ENCODE measurements around the gene ELK4. TPM values are rescaled to one million over a fixed set of nuclear protein-coding genes. Genes with fewer than 3 reads are reported as not detected.

The ELK4 gene
- total RNA-seq, 1 experiment from 2014 or later: 31.2 TPM

GRCh38 chr1:205631010-205631767, 622 bp downstream of the ELK4 start:
- H3K4me1 Mint-ChIP-seq: peaks cover 18 to 21% of the 10 kb centered on the region in 2 experiments
- WGBS (ENCODE audit: extremely low coverage, insufficient read length, low lambda C conversion rate): no CpG with 5 or more reads among the region's 81 CpGs

More at GRCh38 chr1:205631010-205631767, 622 bp downstream of the ELK4 start:
- no peak overlapping the region for H4K8ac ChIP-seq (replicated peaks; ENCODE audit: insufficient read length, low read depth, low read length)
- H3K9me3 Mint-ChIP-seq: no peaks in the 10 kb centered on the region; a peak in 1 of 5 replicates
- no peak overlapping the region for H3T11ph ChIP-seq (ENCODE audit: low read length)
- peak overlapping the region; percentile 77 for H3K27ac ChIP-seq (ENCODE audit: insufficient read length, low read depth, low read length)
- no peak overlapping the region for H4K91ac ChIP-seq (ENCODE audit: insufficient read length, low read depth, low read length)
- H2AFZ ChIP-seq (ENCODE audit: low read length): no peak overlapping the region
- peak overlapping the region; percentile 95 to 97 for H3K4me3 Mint-ChIP-seq
- H2BK15ac ChIP-seq (ENCODE audit: low read depth, low read length): no peak overlapping the region
- H3K36me3 Mint-ChIP-seq (ENCODE audit: insufficient read depth in 1 of 3, low read depth in 3 of 3): peaks cover 1 to 9% (median 4%) of the 10 kb centered on the region in 3 experiments; a peak in 4 of 7 replicates
- H2BK20ac ChIP-seq (ENCODE audit: low read depth, low read length, poor library complexity, severe bottlenecking): no peak overlapping the region
- H2BK12ac ChIP-seq (ENCODE audit: insufficient read length, low read depth, low read length): no peak overlapping the region
- no peaks in the 10 kb centered on the region for H3K79me1 ChIP-seq (ENCODE audit: insufficient read depth, low read depth, low read length, poor library complexity, severe bottlenecking)
- no peak overlapping the region for H2BK120ac ChIP-seq (ENCODE audit: low read depth, low read length, poor library complexity, severe bottlenecking)
- no peak overlapping the region for H3K56ac ChIP-seq (ENCODE audit: insufficient read length, low read depth, low read length)
- H2AK5ac ChIP-seq (ENCODE audit: insufficient read length, low read length): no peak overlapping the region
- no peaks in the 10 kb centered on the region for H4K20me1 ChIP-seq (ENCODE audit: control insufficient read depth, insufficient read depth, insufficient read length)
- peaks cover 8% of the 10 kb centered on the region for H3K23me2 ChIP-seq (ENCODE audit: insufficient read length, low read depth, low read length, poor library complexity, severe bottlenecking)
- no peak overlapping the region for H2BK5ac ChIP-seq (ENCODE audit: insufficient read length, low read length)
- peak overlapping the region; percentile 99 to 100 (median 100) for H3K27ac Mint-ChIP-seq
- peak overlapping the region; percentile 87 for H3K4me2 ChIP-seq (ENCODE audit: insufficient read depth, insufficient read length, low read length)
- DNase-seq: peak; percentile 83
- no peaks in the 10 kb centered on the region for H3K9me3 ChIP-seq (ENCODE audit: control insufficient read depth, low read depth, low read length)
- H3K23ac ChIP-seq (ENCODE audit: insufficient read length, low read depth, low read length): no peak overlapping the region
- no peaks in the 10 kb centered on the region for H3K4me1 ChIP-seq (ENCODE audit: insufficient read depth, low read length)
- H3K9ac ChIP-seq (ENCODE audit: extremely low read depth, insufficient read length, low read length): peak overlapping the region; percentile 80
- H3K18ac ChIP-seq (ENCODE audit: insufficient read length, low read depth, low read length): peak overlapping the region; percentile 89
- H4K5ac ChIP-seq (ENCODE audit: insufficient read length, low read depth, low read length): no peak overlapping the region
- H3K14ac ChIP-seq (ENCODE audit: insufficient read depth, low read length): peak overlapping the region; percentile 98
- peaks cover 3% of the 10 kb centered on the region; the same call in 1 of the 2 replicates for H3K27me3 Mint-ChIP-seq (ENCODE audit: low read depth)
- H3K79me2 ChIP-seq (ENCODE audit: insufficient read depth, low read length): peaks cover 19% of the 10 kb centered on the region; the same call in 1 of the 2 replicates
- H3K27me3 ChIP-seq (ENCODE audit: insufficient read depth, low read length): no peaks in the 10 kb centered on the region
- H3K4ac ChIP-seq (ENCODE audit: low read depth, low read length): no peak overlapping the region; the same call in 1 of the 2 replicates
- TF ChIP-seq CTCF (conservative IDR thresholded peaks at IDR 0.05): no peak
